SU-DHL-6 (cell line): Measurements from ENCODE around the gene NAE1.

Source experiments
- H2AFZ ChIP-seq: fragments of 200-600 bp; sonication (generic); 2 replicates; pipeline ENCODE4 v1.6.1; 2014; ENCODE audit warnings: low read depth, mild to moderate bottlenecking, moderate library complexity, mixed read lengths, antibody characterized with exemption, low read length; ENCODE audit not compliant: severe bottlenecking
- H3F3A ChIP-seq: fragments of 200-600 bp; shearing (Covaris generic); 2 replicates; pipeline ENCODE4 v1.6.0; 2016; ENCODE audit warnings: antibody characterized with exemption, mild to moderate bottlenecking; ENCODE audit not compliant: insufficient read depth
- H3K27ac ChIP-seq: fragments of 200-600 bp; sonication (generic); 2 replicates; pipeline ENCODE4 v1.5.1; 2016; ENCODE audit warnings: low read depth, mild to moderate bottlenecking, low read length, moderate library complexity, mixed read lengths
- H3K27me3 ChIP-seq: fragments of 200-600 bp; sonication (generic), shearing (Covaris generic); 2 replicates; pipeline ENCODE4 v1.6.0; 2014; ENCODE audit warnings: mild to moderate bottlenecking, low read length
- H3K36me3 ChIP-seq: fragments of 200-600 bp; sonication (generic); 2 replicates; pipeline ENCODE4 v1.6.1; 2014; ENCODE audit warnings: mild to moderate bottlenecking, low read length, mixed read lengths
- H3K4me2 ChIP-seq: fragments of 300-600, 200-600 bp; shearing (Covaris generic), sonication (generic); 2 replicates; pipeline ENCODE4 v1.6.0; 2014; ENCODE audit warnings: low read length, low read depth, mild to moderate bottlenecking; ENCODE audit not compliant: poor library complexity, severe bottlenecking
- H3K4me3 ChIP-seq: fragments of 200-600 bp; sonication (generic); 2 replicates; pipeline ENCODE4 v1.5.1; 2014; ENCODE audit warnings: antibody characterized with exemption, low read length, mild to moderate bottlenecking, mixed read lengths; ENCODE audit not compliant: insufficient read depth, poor library complexity, severe bottlenecking
- H3K79me2 ChIP-seq: fragments of 200-600 bp; sonication (generic); 2 replicates; pipeline ENCODE4 v1.6.1; 2014; ENCODE audit warnings: mild to moderate bottlenecking, low read length, moderate library complexity; ENCODE audit not compliant: insufficient read depth
- H3K9ac ChIP-seq: fragments of 200-600 bp; sonication (generic); 2 replicates; pipeline ENCODE4 v1.7.0; 2014; ENCODE audit warnings: mild to moderate bottlenecking, low read length
- H3K9me2 ChIP-seq: fragments of 200-600 bp; sonication (generic); replicated peaks from 2 replicates; pipeline ENCODE4 v1.6.1; 2014; ENCODE audit warnings: low read length; ENCODE audit not compliant: insufficient read depth
- H3K9me3 ChIP-seq: fragments of 200-600 bp; sonication (generic); 2 replicates; pipeline ENCODE4 v1.6.1; 2014; ENCODE audit warnings: low read length, mixed read lengths; ENCODE audit not compliant: insufficient read depth
- H4K20me1 ChIP-seq: fragments of 200-600 bp; sonication (generic); 2 replicates; pipeline ENCODE4 v1.6.1; 2014; ENCODE audit warnings: low read depth, mild to moderate bottlenecking, antibody characterized with exemption, low read length, moderate library complexity, mixed read lengths
- CTCF ChIP-seq: fragments of 200-600 bp; sonication (generic); IDR thresholded peaks from one replicate; pipeline ENCODE4 v1.5.1; 2017; ENCODE audit warnings: antibody characterized with exemption, mild to moderate bottlenecking, low read length, moderate library complexity; ENCODE audit not compliant: insufficient read depth, poor library complexity, severe bottlenecking
- EZH2phosphoT487 ChIP-seq: fragments of 200-600 bp; sonication (generic), shearing (Covaris generic); conservative IDR thresholded peaks from 2 replicates; pipeline ENCODE4 v1.6.1; 2018; ENCODE audit warnings: mild to moderate bottlenecking, antibody characterized with exemption, low read length, moderate library complexity, mixed read lengths

Gene NAE1

GRCh38 chr16:66774981-66775380, 55.8 kb downstream of the NAE1 start:
- H2AFZ ChIP-seq = no peak overlapping the region
- H3K9ac ChIP-seq = no peak overlapping the region
- TF ChIP-seq EZH2phosphoT487 = no peak
- no peak overlapping the region for H3K4me2 ChIP-seq
- no peaks in the 10 kb centered on the region for H3K9me3 ChIP-seq
- H3K9me2 ChIP-seq = no peaks in the 10 kb centered on the region
- H3K27me3 ChIP-seq = no peaks in the 10 kb centered on the region
- H3K27ac ChIP-seq = no peak overlapping the region
- no peaks in the 10 kb centered on the region for H3K36me3 ChIP-seq
- no peaks in the 10 kb centered on the region for H3F3A ChIP-seq
- H3K4me3 ChIP-seq = no peak overlapping the region
- H4K20me1 ChIP-seq = no peaks in the 10 kb centered on the region
- H3K79me2 ChIP-seq = no peaks in the 10 kb centered on the region

DNA sequence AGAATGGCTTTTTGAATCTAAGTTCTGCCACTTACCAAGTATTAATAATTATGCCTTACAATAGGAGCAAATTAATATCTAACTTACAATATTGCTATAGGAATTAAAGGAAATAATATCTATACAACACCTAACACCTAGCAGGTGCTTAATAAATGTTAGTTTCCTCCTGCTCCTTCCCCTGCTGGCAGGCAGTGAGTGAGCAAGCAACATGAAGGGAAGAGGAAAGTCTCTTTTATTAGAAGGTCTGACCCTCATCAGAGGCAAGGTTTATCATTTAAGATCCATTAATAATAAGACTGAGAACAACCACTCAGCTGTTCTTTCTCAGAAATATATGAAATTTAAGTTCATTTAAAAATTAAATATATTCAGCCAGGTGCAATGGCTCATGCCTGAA, 72.7 kb downstream of the NAE1 start:
- no peak overlapping the region for H2AFZ ChIP-seq
- H3F3A ChIP-seq = no peaks in the 10 kb centered on the region
- H3K36me3 ChIP-seq = no peaks in the 10 kb centered on the region
- no peak overlapping the region for H3K4me2 ChIP-seq
- H4K20me1 ChIP-seq = no peaks in the 10 kb centered on the region
- no peaks in the 10 kb centered on the region for H3K79me2 ChIP-seq
- H3K27me3 ChIP-seq = no peaks in the 10 kb centered on the region
- H3K9ac ChIP-seq = no peak overlapping the region
- H3K4me3 ChIP-seq = no peak overlapping the region
- no peak for TF ChIP-seq CTCF
- no peak for TF ChIP-seq EZH2phosphoT487
- H3K9me3 ChIP-seq = no peaks in the 10 kb centered on the region
- H3K9me2 ChIP-seq = no peaks in the 10 kb centered on the region
- no peak overlapping the region for H3K27ac ChIP-seq

GRCh38 chr16:66754819-66755218, 76.0 kb downstream of the NAE1 start:
- Histone ChIP-seq H3K27ac (no peak overlapping the region), H3K27me3 (no peaks in the 10 kb centered on the region), H2AFZ (no peak overlapping the region), H3F3A (no peaks in the 10 kb centered on the region), H3K9ac (no peak overlapping the region), H3K9me2 (no peaks in the 10 kb centered on the region), H3K4me2 (no peak overlapping the region), H3K79me2 (peaks cover 16% of the 10 kb centered on the region), H4K20me1 (no peaks in the 10 kb centered on the region), H3K9me3 (no peaks in the 10 kb centered on the region), H3K4me3 (no peak overlapping the region), H3K36me3 (no peaks in the 10 kb centered on the region)
- TF ChIP-seq EZH2phosphoT487 (no peak), CTCF (no peak)

GRCh38 chr16:66754211-66754610, 76.6 kb downstream of the NAE1 start:
- Histone ChIP-seq H2AFZ (no peak overlapping the region), H3K36me3 (no peaks in the 10 kb centered on the region), H3K9me2 (no peaks in the 10 kb centered on the region), H3K4me2 (no peak overlapping the region), H3K9ac (no peak overlapping the region), H3K79me2 (peaks cover 20% of the 10 kb centered on the region), H3K9me3 (no peaks in the 10 kb centered on the region), H3K27ac (no peak overlapping the region), H3K4me3 (no peak overlapping the region), H3F3A (no peaks in the 10 kb centered on the region), H3K27me3 (no peaks in the 10 kb centered on the region), H4K20me1 (no peaks in the 10 kb centered on the region)
- TF ChIP-seq EZH2phosphoT487 (no peak), CTCF (no peak)
